ENCODE data around the gene GRIK4. TPM values are rescaled to one million over a fixed set of nuclear protein-coding genes. Genes with fewer than 3 reads are reported as not detected.
A peak's percentile ranks its signal among the peaks of the same experiment; 100 is the strongest.
"Not testable (repeated sequence)": the region's sequence is repeated elsewhere in the genome, so short reads cannot be mapped to it uniquely, and the experiment has no call there.

The GRIK4 gene
- total RNA-seq, 1 experiment from 2014 or later, result not detected

DNA sequence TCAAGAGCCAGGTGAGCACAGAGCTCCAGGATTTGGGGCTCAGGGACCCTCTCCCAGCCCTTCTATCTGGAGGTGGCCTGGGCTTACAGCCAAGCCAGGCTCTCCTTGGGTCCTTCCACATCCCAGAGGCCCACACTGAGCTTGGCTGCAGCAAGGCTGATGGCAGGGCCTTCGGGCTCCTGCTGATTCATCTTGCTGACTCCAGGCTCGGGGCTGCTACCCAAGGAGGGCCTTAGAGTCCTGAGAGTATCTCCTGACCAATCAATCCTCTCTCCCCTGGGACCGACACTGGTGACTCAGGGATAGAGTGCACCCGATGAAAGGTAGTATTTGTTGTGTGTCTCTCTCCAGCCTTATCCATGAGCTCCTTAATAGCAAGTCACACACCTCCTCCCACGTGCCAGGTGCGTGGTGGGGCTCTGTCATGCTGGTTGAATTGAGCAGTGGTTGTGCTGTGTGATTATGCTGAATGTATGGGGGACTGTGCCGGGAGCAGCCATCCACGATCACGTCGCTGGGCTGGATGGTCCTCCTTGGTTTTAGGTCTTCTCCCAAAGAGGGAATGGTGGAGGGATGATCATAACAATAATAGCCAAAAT is 62.3 kb downstream of the GRIK4 start:
- peak; percentile 55 for DNase-seq (ENCODE audit: low read depth)

DNA sequence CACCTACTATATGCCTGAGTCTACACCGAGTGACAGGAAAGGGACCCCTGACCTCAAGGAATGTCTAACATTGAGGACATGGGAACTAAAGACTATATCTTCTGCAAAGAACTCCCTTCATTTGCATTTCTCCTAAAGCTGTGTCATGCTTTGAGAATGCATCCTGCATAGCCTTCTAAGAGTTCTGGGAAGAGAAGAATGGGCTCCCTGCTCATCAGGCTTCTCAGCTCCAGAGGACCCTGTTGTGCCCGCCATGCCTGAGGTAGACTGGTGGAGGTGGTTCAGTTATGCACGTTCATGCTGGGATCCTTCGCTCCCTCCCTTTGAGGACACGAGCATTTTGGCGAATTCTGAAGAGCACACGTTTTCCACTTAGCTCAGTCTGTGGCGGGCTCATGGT is 63.3 kb downstream of the GRIK4 start:
- DNase-seq (ENCODE audit: low read depth), result no peak

DNA sequence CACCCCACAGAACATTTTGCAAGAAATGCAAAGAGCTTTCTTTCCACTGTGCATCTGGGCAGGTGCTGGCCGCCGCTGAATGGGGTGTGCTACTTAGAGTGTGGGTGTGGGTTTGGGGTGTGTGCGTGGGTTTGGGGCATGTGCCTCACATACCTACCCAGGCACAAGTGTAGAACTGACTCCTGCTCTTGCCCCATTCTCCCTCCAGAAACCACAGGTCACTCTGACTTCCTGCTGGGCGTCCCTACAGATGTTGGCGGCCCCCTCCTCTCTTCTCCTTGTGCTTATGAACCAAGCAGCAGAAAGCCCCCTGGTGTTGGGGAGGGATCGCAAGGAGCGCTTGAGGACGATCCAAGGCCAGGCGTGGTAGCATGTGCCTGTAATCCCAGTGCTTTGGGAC is 63.9 kb downstream of the GRIK4 start:
- no peak for DNase-seq (ENCODE audit: low read depth)

DNA sequence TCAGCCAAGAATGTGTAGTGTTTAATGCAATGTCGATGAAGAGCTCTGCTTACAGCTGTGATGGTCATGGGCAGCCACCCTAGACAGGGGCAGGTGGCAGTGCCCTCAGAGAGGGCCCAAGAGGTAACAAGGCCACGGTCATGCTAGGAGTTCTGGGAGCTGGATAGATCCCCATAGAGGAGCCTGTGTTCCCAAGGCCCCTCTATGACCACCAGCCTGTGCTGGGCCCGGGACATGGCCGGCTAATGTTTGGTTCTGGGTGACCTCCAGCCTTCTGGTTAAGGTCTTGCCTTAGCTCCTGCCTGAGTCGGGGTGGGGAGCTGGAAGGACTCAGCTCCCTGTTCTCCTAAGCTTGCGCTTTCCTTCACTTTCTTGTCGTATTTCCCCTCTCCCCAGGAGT is 65.1 kb downstream of the GRIK4 start:
- no peak for DNase-seq (ENCODE audit: low read depth)

DNA sequence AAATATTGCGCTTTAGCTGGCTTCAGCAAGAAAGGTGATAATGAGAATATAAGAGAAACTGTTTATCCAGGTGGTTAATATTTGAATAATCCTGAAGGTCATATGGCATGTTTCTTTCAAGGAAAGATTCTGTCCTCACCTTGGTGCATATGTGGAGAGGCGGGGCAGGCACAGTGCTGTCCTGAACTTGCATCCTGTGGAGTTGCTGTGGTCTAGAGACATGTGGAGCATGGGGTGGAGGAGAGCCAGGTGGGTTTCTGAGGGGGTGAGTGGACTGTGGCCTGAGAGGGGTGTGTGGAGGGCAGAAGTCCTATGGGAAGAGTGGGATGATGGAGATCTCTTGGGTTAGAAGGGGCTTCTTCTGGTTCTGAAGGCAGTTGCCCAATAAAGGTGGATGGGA is 65.5 kb downstream of the GRIK4 start:
- DNase-seq (ENCODE audit: low read depth), result no peak

DNA sequence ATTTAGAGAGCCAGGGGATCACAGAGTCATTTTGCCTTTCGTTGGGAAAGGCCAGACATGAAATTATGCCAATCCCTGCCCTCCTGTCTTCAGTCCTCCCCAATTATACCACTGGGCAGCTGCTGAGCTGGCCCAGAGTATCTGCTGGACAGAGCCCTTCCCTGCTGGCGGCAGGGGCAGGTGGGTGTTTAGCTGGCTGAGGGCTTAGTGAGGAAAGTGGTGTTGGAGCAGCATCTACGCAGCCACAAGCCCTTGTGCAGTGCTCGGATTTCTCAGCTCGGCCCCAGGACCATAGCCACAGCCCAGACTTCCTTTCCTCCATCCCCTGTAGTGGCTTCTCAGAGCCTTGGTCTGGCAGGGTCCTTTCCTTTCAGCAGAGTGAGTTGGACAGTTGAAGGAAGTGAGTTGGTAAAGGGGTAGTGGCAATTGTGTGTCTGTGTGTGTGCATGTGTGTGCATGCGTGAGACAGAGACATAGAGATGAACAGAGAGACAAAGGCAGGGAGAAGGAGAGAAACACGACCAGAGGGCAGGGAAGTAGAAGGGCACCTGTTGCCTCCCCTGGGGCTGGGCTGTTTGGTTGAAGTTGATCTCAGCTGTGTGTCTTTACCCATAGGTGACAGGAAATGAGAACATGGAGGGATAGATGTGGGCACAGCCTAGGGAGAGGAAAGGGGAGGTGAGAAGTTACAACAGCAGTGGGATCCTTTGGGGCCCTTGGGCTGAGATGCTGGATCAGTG is 66.2 kb downstream of the GRIK4 start:
- no peak for DNase-seq (ENCODE audit: low read depth)

DNA sequence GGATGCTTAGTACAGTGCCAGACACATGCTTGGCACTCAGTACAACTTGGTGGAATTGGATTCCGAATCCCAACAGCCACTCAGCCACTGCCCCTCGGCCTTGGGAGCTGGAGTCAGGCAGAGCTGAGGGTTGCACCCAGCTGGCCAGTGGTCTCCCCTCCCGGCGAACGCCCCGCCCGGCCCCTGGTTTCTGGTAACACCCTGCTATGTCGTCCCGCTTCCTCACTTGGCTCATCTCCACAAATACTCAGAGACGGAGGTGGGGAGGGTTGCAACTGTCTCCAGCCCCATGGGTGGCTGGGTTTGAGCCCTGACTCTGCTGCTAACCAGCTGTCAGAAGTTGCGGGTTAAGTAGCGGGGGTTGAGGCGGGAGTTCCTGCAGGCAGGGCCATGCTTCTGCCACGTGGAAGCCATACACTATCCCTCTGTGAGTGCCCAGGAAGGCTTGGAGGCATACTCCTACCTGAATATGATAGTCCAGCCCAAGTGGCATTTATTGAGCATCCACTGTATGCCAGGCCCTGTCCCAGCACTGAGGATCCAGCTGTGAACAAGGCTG is 67.1 kb downstream of the GRIK4 start:
- DNase-seq (ENCODE audit: low read depth), result no peak

DNA sequence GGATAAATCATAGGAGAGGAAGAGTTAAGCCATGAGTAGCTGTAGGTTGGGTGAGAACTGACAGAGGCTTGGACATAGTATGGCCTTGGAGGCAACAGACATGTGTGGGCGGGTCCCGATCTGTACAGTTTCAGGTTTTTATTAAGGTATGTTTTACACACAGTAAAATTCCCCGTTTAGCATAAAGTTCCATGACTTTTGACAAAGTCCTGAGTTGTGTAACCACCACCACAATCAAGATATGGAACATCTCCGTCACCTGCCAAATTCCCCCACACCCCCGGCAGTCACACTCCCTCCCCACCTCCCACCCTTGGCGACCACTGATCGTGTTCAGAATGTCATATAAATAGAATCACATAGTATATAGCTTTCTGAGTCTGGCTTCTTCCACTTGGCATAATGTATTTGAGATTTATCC is 68.1 kb downstream of the GRIK4 start:
- DNase-seq (ENCODE audit: low read depth), result no peak

DNA sequence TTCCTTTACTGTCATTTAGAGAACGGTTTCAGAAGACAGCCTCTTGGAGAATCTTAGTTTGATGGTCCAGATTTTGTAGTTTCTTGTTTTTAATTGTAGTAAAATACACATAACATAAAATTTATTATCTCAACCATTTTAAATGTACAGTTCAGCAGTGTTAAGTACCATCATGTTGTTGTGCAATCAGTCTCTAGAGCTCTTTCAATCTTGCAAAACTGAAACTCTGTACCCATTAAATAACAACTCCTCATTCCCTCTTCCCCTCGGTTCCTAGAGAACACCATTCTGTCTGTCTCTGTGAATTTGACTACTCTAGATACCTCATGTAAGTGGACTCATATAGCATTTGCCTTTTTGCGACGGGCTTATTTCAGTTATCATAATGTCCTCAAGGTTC is 69.8 kb downstream of the GRIK4 start:
- DNase-seq (ENCODE audit: low read depth), result no peak

DNA sequence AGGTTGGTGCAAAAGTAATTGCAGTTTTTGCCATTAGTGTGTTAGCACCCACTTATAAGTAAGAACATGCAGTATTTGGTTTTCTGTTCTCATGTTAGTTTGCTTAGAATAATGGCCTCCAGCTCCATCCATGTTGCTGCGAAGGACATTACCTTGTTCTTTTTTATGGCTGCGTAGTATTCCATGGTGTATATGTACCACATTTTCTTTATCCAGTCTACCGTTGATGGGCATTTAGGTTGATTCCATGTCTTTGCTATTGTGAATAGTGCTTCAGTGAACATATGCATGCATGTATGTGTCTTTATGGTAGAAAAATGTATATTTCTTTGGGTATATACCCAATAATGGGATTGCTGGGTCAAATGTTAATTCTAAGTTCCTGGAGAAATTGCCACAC is 71.0 kb downstream of the GRIK4 start:
- not testable (repeated sequence) for DNase-seq (ENCODE audit: low read depth)

DNA sequence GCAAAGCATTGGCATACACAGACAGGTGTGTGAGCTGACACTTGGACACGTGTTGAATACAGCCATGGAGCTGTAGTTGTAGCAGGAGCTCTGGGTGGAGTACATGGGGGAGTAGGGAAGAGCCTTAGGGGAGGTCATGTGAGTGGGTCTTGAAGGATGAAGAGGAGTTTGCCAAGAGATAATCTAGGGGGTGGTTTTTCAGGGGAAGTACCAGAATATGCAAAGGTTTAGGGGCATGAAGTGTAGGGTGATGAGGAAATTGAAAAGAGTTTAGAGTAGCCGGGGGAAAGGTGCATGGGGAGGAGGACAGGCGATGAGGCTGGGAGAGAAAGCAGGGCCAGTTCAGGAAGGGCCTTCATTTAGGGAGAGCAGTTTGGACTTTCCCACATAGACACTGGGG is 74.5 kb downstream of the GRIK4 start:
- DNase-seq (ENCODE audit: low read depth), result no peak

DNA sequence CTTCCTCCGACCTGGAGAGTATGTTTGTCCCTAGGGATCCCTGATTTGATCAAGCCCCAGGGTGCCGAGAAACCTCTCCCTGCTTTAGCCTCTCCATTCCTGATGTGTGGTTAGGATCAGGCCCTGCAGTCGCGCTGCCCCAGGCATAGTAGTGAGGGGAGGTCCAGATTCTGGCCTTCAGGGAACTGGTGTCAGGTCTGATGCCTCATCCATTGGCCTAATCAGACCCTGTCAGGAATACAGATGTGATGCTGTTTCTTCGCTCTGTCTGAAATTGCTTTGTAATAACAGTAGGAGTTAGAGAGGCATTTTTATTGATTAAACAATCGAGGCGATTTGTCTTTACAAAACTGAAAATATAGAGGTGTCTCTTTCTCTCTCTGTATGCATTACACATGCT is 75.2 kb downstream of the GRIK4 start:
- DNase-seq (ENCODE audit: low read depth), result no peak

DNA sequence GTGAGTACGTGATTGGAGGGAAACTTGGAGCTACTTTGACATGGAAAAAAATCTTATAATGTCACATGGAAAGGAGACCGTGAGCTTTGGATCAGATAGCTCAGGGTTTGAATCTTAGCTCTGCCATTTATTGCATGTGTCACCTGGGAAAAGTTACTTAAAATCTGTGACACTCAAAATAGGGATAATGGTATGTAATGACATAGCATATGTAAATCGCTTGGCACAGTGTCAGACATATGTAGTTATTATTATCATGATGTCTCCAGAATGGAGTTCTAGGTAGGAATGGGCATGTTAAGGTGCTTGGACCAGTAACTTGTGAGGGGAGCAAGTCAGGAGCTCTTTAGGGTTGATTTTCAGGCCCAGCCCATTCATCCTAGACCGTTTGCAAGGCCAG is 75.8 kb downstream of the GRIK4 start:
- no peak for DNase-seq (ENCODE audit: low read depth)

DNA sequence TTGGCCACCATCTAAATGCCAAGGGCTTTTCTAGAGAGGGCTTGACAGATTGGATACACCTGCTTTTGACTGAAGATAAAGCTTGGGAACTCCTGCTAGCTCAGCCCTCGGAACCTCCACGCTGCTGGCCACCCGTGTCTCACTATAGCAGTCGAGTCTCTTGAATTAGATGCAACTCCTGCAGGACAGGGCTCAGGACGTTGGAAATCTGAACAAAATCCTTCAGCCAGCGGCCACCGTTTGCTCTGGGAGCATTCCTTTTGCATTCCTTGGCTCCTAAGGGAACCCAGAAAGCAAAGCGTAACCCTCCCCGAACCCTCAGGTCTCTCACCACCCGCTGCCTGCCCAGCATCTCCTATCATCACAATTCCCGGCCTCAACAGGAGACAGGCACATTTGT is 77.8 kb downstream of the GRIK4 start:
- no peak for DNase-seq (ENCODE audit: low read depth)

DNA sequence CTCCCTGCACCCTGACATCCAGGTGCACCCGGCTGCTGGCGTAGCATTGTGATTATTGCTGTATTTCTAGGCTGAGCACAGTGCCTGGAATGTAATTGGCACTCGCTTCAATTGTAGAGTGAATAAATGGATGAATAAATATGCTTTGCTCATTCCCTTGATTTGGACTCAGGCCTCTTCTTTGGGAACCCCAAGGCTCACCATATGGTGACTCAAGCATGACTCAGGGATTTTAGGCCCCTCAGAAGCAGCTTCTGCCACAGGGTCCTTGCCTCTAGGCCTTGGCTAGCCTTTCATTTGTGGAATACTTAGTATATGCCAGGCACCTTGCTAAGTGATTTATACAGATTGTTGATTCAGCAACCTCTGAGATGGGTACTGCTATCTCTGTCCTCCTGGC is 78.9 kb downstream of the GRIK4 start:
- peak; percentile 47 for DNase-seq (ENCODE audit: low read depth)

DNA sequence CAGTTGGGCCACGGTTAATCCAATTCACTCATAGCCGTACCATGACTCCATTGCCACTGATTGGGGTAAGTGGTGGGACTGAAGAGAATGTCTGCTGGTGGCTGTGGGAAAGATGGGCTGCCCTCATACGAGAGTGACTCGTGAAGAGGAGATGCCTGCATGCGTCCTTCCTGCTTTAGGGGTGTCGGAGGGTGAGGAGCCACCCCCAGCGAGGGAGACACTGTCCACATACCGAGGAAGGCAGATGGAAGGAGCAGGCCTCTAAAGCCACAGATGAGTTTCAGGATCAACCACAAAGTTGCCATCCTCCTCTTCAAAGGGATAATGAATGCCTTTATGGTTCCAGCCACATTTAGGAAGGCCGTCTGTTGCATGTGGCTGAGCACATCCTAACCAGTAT is 83.2 kb downstream of the GRIK4 start:
- no peak for DNase-seq (ENCODE audit: low read depth)

DNA sequence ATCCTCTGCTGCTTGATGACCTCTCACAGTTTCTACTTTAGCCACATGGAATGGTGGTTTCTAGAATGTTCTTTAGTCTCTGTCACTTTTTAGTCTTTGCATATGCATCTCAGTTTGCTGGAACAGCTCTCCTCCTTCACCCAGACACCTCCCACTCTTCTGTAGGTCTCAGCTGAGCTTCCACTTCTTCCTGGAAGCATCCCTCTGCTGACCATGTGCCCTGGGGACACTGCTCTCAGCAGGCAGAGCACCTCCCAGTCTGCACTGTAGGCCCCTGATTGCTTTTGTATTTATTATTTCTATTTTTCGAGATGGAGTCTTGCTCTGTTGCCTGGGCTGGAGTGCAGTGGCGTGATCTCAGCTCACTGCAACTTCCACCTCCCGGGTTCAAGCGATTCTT is 84.0 kb downstream of the GRIK4 start:
- DNase-seq (ENCODE audit: low read depth), result no peak

DNA sequence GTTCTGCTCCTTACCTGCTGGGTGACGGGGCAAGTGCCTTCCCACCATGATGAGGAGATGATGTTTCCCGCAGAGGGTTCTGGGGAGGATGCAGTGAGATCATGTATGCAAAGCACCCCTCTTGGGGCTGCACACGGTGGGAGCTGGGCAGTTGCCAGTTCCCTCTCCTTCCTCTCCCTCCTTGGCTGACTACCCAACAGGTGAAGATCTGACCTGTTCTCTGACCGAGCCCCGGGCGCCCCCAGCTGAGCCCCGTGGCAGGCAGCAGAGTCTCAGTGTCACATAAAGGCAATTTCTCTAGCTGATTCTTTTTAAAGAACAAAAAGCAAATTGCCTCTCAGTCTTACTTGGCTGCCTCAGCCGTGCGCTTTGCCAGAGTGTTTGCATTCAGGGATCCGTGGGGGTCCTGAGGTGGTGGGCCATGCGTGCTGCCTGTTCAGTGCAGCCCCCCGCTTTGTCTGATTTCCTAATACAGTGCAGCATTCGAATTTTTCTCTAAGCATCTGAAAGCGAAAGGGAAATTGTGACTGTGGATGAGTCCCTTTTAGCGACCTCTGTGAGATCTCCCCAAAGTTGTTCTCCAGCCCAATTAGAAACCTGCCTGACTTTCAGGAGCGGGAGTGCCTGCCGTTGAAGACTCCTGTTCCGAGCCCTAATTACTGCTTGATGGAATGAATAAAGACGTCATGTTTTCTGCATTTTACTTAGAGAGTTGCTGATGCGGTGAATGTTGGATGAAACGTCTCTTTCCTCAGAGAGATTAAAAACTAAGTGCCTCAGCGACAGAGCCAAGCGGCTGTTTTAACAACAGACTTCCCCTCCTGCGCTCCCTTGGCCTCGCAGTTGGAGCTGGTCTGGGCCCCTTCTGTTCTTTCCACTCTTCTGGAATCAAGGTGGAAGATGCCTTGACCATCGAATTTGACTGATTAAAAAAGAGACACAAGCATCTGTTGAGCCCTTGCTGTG is 86.0 kb downstream of the GRIK4 start:
- DNase-seq (ENCODE audit: low read depth), result no peak

DNA sequence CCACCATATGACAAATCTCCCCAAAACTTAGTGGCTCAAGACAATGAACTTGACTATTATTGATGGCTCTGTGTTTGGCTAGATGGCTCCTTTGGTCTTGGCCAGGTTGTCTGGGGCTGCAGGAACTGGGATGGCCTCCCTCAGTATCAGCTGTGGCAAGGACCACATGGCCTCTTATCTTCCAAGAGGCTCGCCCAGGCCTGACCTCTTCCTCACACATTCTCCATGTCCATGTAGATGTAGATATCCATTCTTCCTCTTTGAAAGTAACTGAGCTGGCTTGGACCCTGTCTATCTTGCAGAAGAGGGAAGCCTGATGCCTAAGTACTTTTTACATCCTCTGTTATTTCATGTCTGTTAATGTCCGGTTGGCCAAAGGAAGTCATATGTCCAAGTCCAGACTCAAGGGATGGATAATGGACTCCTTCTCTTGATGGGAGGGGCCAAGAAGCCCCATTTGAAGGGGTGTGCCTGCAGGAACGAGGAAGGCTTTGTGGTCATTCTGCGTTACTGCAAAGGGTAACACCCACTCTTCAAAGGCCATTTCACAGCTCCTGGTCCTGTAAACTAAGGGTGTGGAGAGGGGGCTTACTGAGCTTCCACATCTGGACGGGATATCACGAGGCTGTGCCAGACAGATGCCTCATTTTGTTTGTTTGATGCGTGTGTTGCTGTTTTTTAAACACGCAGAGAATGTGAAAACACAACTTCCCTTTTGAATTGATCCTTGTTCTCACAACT is 87.1 kb downstream of the GRIK4 start:
- no peak for DNase-seq (ENCODE audit: low read depth)

DNA sequence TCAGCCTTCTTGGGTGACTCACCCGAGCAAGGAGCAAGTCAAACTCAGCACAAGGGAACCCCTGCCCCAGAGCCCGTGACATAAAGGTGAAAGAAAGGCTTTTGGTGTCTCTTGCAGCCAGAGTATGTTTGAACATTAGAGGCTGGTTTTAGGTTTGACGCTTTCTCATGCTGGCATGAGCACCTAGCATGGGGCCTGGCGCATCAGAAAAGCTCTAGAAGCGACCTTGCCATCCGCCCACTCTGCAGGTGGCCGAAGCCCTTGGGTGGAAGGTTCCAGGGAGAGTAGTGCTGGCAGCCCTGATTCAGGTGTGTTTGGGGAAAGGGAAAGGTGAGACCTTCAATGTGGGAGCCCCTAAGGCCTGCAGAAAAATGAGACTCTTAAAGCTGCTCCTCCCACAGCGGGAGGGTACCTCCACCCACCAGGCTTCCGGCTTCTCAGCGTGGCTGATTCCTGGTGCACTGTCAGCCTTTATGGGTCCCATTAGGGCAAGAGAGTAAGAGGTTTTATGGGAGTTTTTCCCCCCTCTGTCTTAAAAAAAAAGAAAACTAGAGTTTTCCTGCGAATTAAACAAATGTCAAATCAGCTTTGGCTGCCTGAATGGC is 88.4 kb downstream of the GRIK4 start:
- DNase-seq (ENCODE audit: low read depth), result no peak

DNA sequence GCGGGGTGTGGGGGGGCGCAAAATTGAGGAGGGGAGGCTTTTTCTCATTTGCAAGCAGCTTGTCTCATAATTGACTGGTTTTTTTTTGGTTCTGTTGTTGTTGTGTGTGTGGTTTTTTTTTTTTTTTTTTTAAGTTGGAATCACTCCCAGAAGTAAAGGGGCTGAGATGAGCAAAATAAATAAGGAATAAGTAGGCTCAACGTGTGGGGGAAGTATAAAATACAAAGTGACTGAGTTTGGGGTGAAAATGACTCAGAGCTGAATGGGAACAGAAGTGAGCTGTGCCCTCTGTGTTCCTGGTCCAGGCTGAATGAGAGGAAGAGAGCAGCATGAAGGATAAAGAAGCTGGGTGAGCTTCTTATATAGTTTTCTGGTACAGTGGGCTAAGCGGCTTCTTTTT is 90.0 kb downstream of the GRIK4 start:
- DNase-seq (ENCODE audit: low read depth), result peak; percentile 65
